Measurements from ENCODE around the gene TMEM154. TPM values are rescaled to one million over a fixed set of nuclear protein-coding genes. Genes with fewer than 3 reads are reported as not detected.

The TMEM154 gene
- 1 to 10 TPM; 1.3 to 4.5 (median 2.9) TPM for total RNA-seq

- peak; percentile 18 to 31 for DNase-seq
- Histone ChIP-seq H3K27ac (no peak within 1 kb of the TSS), H3K27me3 (no peaks in the 10 kb centered on the region), H3K9me3 (no peaks in the 10 kb centered on the region), H3K4me1 (no peaks in the 10 kb centered on the region), H3K4me3 (peak within 1 kb of the TSS; percentile 28 to 38), H3K36me3 (no peaks in the 10 kb centered on the region)
- intact Hi-C loops (cut with DNase I; ENCODE audit: low total_unique reads) = no loop called here
- TF ChIP-seq CTCF (IDR thresholded peaks at IDR 0.05) (no peak), POLR2A (IDR thresholded peaks at IDR 0.05) (no peak)
Measured at GRCh38 chr4:152679414-152680281, at the start of gene TMEM154. Gene TMEM154, minus strand, starts transcription at chr4:152679997. Its CDS starts 64 bp downstream, at chr4:152679933.

- no peaks in the 10 kb centered on the region for H3K4me1 ChIP-seq
- H3K27me3 ChIP-seq = no peaks in the 10 kb centered on the region
- H3K36me3 ChIP-seq = no peaks in the 10 kb centered on the region
- TF ChIP-seq POLR2A (IDR thresholded peaks at IDR 0.05) (no peak), CTCF (IDR thresholded peaks at IDR 0.05) (no peak)
- no peak overlapping the region for H3K4me3 ChIP-seq
- H3K9me3 ChIP-seq = no peaks in the 10 kb centered on the region
- intact Hi-C loops (cut with DNase I; ENCODE audit: low total_unique reads) = no loop called here
- H3K27ac ChIP-seq = no peak overlapping the region
- DNase-seq = no peak
Measured at GRCh38 chr4:152729466-152729865, 49.7 kb upstream of the TMEM154 start.

- H3K27ac ChIP-seq = no peak overlapping the region
- H3K4me3 ChIP-seq = no peak overlapping the region
- no peak for DNase-seq
- intact Hi-C loops (cut with DNase I; ENCODE audit: low total_unique reads) = no loop called here
- no peaks in the 10 kb centered on the region for H3K4me1 ChIP-seq
- H3K27me3 ChIP-seq = no peaks in the 10 kb centered on the region
- no peaks in the 10 kb centered on the region for H3K9me3 ChIP-seq
- H3K36me3 ChIP-seq = no peaks in the 10 kb centered on the region
- TF ChIP-seq CTCF (IDR thresholded peaks at IDR 0.05) = no peak
- TF ChIP-seq POLR2A (IDR thresholded peaks at IDR 0.05) = no peak
Measured at GRCh38 chr4:152728343-152728742, 48.5 kb upstream of the TMEM154 start.

- H3K27me3 ChIP-seq = no peaks in the 10 kb centered on the region
- H3K36me3 ChIP-seq = no peaks in the 10 kb centered on the region
- intact Hi-C loops (cut with DNase I; ENCODE audit: low total_unique reads) = no loop called here
- no peak overlapping the region for H3K4me3 ChIP-seq
- no peaks in the 10 kb centered on the region for H3K4me1 ChIP-seq
- no peak for DNase-seq
- no peaks in the 10 kb centered on the region for H3K9me3 ChIP-seq
- TF ChIP-seq CTCF (IDR thresholded peaks at IDR 0.05) (no peak), POLR2A (IDR thresholded peaks at IDR 0.05) (no peak)
- H3K27ac ChIP-seq = no peak overlapping the region
Measured at GRCh38 chr4:152727784-152728183, 48.0 kb upstream of the TMEM154 start.

- Histone ChIP-seq H3K4me3 (no peak overlapping the region), H3K9me3 (no peaks in the 10 kb centered on the region), H3K27ac (no peak overlapping the region), H3K27me3 (no peaks in the 10 kb centered on the region), H3K4me1 (no peaks in the 10 kb centered on the region), H3K36me3 (no peaks in the 10 kb centered on the region)
- intact Hi-C loops (cut with DNase I; ENCODE audit: low total_unique reads) = no loop called here
- TF ChIP-seq POLR2A (IDR thresholded peaks at IDR 0.05) (no peak), CTCF (IDR thresholded peaks at IDR 0.05) (no peak)
- no peak for DNase-seq
Measured at GRCh38 chr4:152724494-152724893, 44.7 kb upstream of the TMEM154 start.

Data from uterus (tissue), 4 donors.